Fibroblast of lung (primary cell): ENCODE data around the gene NFE2. TPM values are rescaled to one million over a fixed set of nuclear protein-coding genes. Genes with fewer than 3 reads are reported as not detected.
A peak's percentile ranks its signal among the peaks of the same experiment; 100 is the strongest.

Experiments used
- DNase-seq, 2 donors: peaks; one replicate each; pipeline versions ENCODE4 v3.0.0 to v3.0.0-alpha.2; 2010; ENCODE audit warnings: low read depth in 2 of 2
- H2AFZ ChIP-seq: 2 replicates; pipeline ENCODE4 v1.5.1; 2012; ENCODE audit warnings: low read length, control low read depth, inconsistent platforms
- H3K27ac ChIP-seq: 2 replicates; pipeline ENCODE4 v1.5.1; 2011; ENCODE audit warnings: low read length, control low read depth; ENCODE audit not compliant: insufficient read depth
- H3K27me3 ChIP-seq: 2 replicates; pipeline ENCODE4 v1.5.1; 2011; ENCODE audit warnings: mild to moderate bottlenecking, low read length; ENCODE audit not compliant: control insufficient read depth, insufficient read depth
- H3K36me3 ChIP-seq: 2 replicates; pipeline ENCODE4 v1.5.1; 2011; ENCODE audit warnings: low read length; ENCODE audit not compliant: control insufficient read depth, insufficient read depth
- H3K4me1 ChIP-seq: 2 replicates; pipeline ENCODE4 v1.5.1; 2011; ENCODE audit warnings: low read length; ENCODE audit not compliant: control insufficient read depth, insufficient read depth; ENCODE audit errors: extremely low read depth
- H3K4me2 ChIP-seq: 2 replicates; pipeline ENCODE4 v1.5.1; 2011; ENCODE audit warnings: low read length, control low read depth; ENCODE audit not compliant: insufficient read depth; ENCODE audit errors: extremely low read depth
- H3K4me3 ChIP-seq, 4 experiments: fragments of 200-600 bp in 1 of 4; sonication (generic) in 1 of 4; replicated peaks in 1 of 4; 2 replicates each; pipeline ENCODE4 v1.5.1; 2011 to 2016; ENCODE audit warnings: low read length in 4 of 4, low read depth in 3 of 4, mild to moderate bottlenecking in 3 of 4, control low read depth in 2 of 4, inconsistent platforms in 1 of 4, mixed read lengths in 1 of 4; ENCODE audit not compliant: insufficient read depth in 1 of 4; ENCODE audit errors: control extremely low read depth in 1 of 4
- H3K79me2 ChIP-seq: 2 replicates; pipeline ENCODE4 v1.5.1; 2012; ENCODE audit warnings: mild to moderate bottlenecking, low read length, inconsistent platforms; ENCODE audit not compliant: control insufficient read depth, insufficient read depth
- H3K9ac ChIP-seq: 2 replicates; pipeline ENCODE4 v1.5.1; 2011; ENCODE audit warnings: mild to moderate bottlenecking, low read length, control low read depth; ENCODE audit not compliant: insufficient read depth
- H3K9me3 ChIP-seq: 2 replicates; pipeline ENCODE4 v1.5.1; 2012; ENCODE audit warnings: low read depth, low read length; ENCODE audit not compliant: control insufficient read depth, insufficient read depth
- H4K20me1 ChIP-seq: 2 replicates; pipeline ENCODE4 v1.5.1; 2011; ENCODE audit warnings: low read length; ENCODE audit not compliant: control insufficient read depth, insufficient read depth; ENCODE audit errors: extremely low read depth
- EZH2 ChIP-seq: IDR thresholded peaks from 2 replicates; pipeline ENCODE4 v1.5.1; 2012; ENCODE audit warnings: low read length, control low read depth, mild to moderate bottlenecking; ENCODE audit errors: missing control alignments
- polyA plus RNA-seq, 2 donors: library from polyadenylated mRNA; depleted of rRNA in 1 of 2; stranded (reverse) in 1 of 2; unstranded in 1 of 2; fragments of >200 nt; gene quantifications; 2 replicates each; pipeline ENCODE4 v1.2.1, GENCODE V29; 2011 to 2012; ENCODE audit warnings: missing spikeins in 1 of 2
- total RNA-seq: library from RNA; depleted of rRNA; stranded (reverse); fragments of >200 nt; gene quantifications from 2 replicates; pipeline ENCODE4 v1.2.1, GENCODE V29; 2014
- TF ChIP-seq, protein P1 (sequence below), 2 donors: IDR thresholded peaks in 1 of 2; conservative IDR thresholded peaks in 1 of 2; 1 replicate in 1 of 2; 2 replicates in 1 of 2; pipeline ENCODE4 v1.5.1; 2011 to 2012; ENCODE audit warnings: low read length in 2 of 2, control low read depth in 1 of 2, inconsistent platforms in 1 of 2, low read depth in 1 of 2, mild to moderate bottlenecking in 1 of 2

NFE2 gene
- total and polyA plus RNA-seq, 2 donors (not counting 1 experiment from before 2014, with no cell fraction given), result 0.17 to 0.34 TPM

GRCh38 chr12:54277823-54278276, 23.0 kb downstream of the NFE2 start:
- DNase-seq, result peak; percentile 17 to 61
- no peak overlapping the region for H3K9ac ChIP-seq
- H4K20me1 ChIP-seq, result no peaks in the 10 kb centered on the region
- no peaks in the 10 kb centered on the region for H3K27me3 ChIP-seq
- peak overlapping the region; percentile 69 to 93 (median 80) for H3K4me3 ChIP-seq
- peaks cover 8% of the 10 kb centered on the region for H3K36me3 ChIP-seq
- peak overlapping the region; percentile 99 for H3K27ac ChIP-seq
- peaks cover 3% of the 10 kb centered on the region for H3K4me1 ChIP-seq
- H3K79me2 ChIP-seq, result peaks cover 85% of the 10 kb centered on the region
- no peak for TF ChIP-seq EZH2
- TF ChIP-seq, protein P1, sequence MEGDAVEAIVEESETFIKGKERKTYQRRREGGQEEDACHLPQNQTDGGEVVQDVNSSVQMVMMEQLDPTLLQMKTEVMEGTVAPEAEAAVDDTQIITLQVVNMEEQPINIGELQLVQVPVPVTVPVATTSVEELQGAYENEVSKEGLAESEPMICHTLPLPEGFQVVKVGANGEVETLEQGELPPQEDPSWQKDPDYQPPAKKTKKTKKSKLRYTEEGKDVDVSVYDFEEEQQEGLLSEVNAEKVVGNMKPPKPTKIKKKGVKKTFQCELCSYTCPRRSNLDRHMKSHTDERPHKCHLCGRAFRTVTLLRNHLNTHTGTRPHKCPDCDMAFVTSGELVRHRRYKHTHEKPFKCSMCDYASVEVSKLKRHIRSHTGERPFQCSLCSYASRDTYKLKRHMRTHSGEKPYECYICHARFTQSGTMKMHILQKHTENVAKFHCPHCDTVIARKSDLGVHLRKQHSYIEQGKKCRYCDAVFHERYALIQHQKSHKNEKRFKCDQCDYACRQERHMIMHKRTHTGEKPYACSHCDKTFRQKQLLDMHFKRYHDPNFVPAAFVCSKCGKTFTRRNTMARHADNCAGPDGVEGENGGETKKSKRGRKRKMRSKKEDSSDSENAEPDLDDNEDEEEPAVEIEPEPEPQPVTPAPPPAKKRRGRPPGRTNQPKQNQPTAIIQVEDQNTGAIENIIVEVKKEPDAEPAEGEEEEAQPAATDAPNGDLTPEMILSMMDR (conservative IDR thresholded peaks at IDR 0.05 in 1 of 2, IDR thresholded peaks at IDR 0.05 in 1 of 2; ENCODE audit: low read depth in 1 of 2, low read length in 2 of 2), result no peak
- H2AFZ ChIP-seq, result no peak overlapping the region
- H3K9me3 ChIP-seq, result no peaks in the 10 kb centered on the region
- H3K4me2 ChIP-seq, result peak overlapping the region; percentile 76

DNA sequence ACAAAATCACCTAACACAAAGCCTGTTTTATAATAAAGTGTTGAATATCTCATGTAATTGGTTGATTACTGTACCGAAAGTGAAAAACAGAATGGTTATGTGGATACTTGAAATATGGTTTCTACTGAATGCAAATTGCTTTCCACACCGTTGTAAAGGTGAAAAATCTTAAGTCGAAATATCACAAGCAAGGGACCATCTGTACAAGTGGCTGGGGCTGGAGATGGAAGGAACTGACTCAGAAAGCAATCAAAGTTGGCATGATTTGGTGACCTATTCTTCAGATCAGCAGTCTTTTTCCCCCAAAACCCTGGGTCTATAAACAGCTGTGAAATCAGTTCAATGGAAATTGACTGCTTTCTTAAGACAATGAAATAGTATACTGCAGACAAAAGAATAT, 24.4 kb downstream of the NFE2 start:
- no peak overlapping the region for H2AFZ ChIP-seq
- no peaks in the 10 kb centered on the region for H4K20me1 ChIP-seq
- H3K36me3 ChIP-seq, result peaks cover 7% of the 10 kb centered on the region
- H3K27me3 ChIP-seq, result no peaks in the 10 kb centered on the region
- no peak for DNase-seq
- H3K4me2 ChIP-seq, result no peak overlapping the region
- TF ChIP-seq, protein P1 (conservative IDR thresholded peaks at IDR 0.05 in 1 of 2, IDR thresholded peaks at IDR 0.05 in 1 of 2; ENCODE audit: low read depth in 1 of 2, low read length in 2 of 2), result no peak
- no peak for TF ChIP-seq EZH2
- H3K4me1 ChIP-seq, result no peaks in the 10 kb centered on the region
- H3K9ac ChIP-seq, result no peak overlapping the region
- peaks cover 78% of the 10 kb centered on the region for H3K79me2 ChIP-seq
- no peaks in the 10 kb centered on the region for H3K9me3 ChIP-seq
- H3K27ac ChIP-seq, result no peak overlapping the region
- H3K4me3 ChIP-seq, result no peak overlapping the region

DNA sequence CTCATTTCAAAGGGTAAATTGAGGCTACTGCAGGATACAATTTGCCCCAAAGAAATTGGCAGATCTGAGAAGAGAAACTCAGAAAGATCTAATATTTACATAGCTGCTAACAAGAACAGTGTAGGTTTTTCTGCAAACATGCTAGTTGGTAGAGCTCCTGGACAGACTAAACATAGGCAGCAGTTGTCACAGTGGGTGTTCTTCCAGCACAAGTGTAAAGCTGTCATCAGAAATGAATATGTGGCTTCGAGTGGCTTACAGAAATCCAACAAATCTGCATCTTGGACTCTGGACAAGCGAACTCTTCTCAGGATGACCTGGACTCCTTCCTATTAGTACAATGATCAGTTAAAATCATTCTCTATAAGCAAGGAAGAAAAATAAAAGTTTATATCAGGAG, 26.8 kb downstream of the NFE2 start:
- peaks cover 66% of the 10 kb centered on the region for H3K79me2 ChIP-seq
- H3K27ac ChIP-seq, result no peak overlapping the region
- no peak overlapping the region for H2AFZ ChIP-seq
- no peaks in the 10 kb centered on the region for H3K4me1 ChIP-seq
- H3K36me3 ChIP-seq, result peaks cover 4% of the 10 kb centered on the region
- no peaks in the 10 kb centered on the region for H3K27me3 ChIP-seq
- no peaks in the 10 kb centered on the region for H4K20me1 ChIP-seq
- H3K9ac ChIP-seq, result no peak overlapping the region
- no peaks in the 10 kb centered on the region for H3K9me3 ChIP-seq
- DNase-seq, result no peak
- H3K4me2 ChIP-seq, result no peak overlapping the region
- no peak overlapping the region for H3K4me3 ChIP-seq
- TF ChIP-seq, protein P1 (conservative IDR thresholded peaks at IDR 0.05 in 1 of 2, IDR thresholded peaks at IDR 0.05 in 1 of 2; ENCODE audit: low read depth in 1 of 2, low read length in 2 of 2), result no peak
- no peak for TF ChIP-seq EZH2
